Measurements from ENCODE around the gene OR8B4. TPM values are rescaled to one million over a fixed set of nuclear protein-coding genes. Genes with fewer than 3 reads are reported as not detected.
"Not testable (repeated sequence)": the region's sequence is repeated elsewhere in the genome, so short reads cannot be mapped to it uniquely, and the experiment has no call there.

The OR8B4 gene
- total and polyA plus RNA-seq, 8 donors = not detected

GRCh38 chr11:124398924-124399323, 25.7 kb downstream of the OR8B4 start, which contains the start of gene OR8B3:
OR8B3 (minus strand) TSS chr11:124399024; CDS start chr11:124397351, 1,673 bp downstream.
- Histone ChIP-seq H3K4me1 (no peaks in the 10 kb centered on the region), H3K27ac (no peak within 1 kb of the TSS), H3K36me3 (no peaks in the 10 kb centered on the region), H3K9me3 (no peaks in the 10 kb centered on the region), H3K4me3 (no peak within 1 kb of the TSS), H3K27me3 (no peaks in the 10 kb centered on the region)
- DNase-seq (no peak), ATAC-seq (no peak)
- intact Hi-C loops (cut with DNase I) = no loop called here
- TF ChIP-seq CTCF (IDR thresholded peaks at IDR 0.05) = no peak

- ATAC-seq; H3K36me3 ChIP-seq; intact Hi-C loops (cut with DNase I); H3K4me1 ChIP-seq; H3K27me3 ChIP-seq; H3K4me3 ChIP-seq; H3K27ac ChIP-seq; H3K9me3 ChIP-seq; DNase-seq: not testable (repeated sequence)
Observed at GRCh38 chr11:124396847-124397246, 27.8 kb downstream of the OR8B4 start.

- no peak for DNase-seq
- Histone ChIP-seq H3K36me3 (no peaks in the 10 kb centered on the region), H3K27ac (no peak overlapping the region), H3K4me1 (no peaks in the 10 kb centered on the region), H3K27me3 (no peaks in the 10 kb centered on the region), H3K9me3 (no peaks in the 10 kb centered on the region), H3K4me3 (no peak overlapping the region)
- intact Hi-C loops (cut with DNase I) = no loop called here
- TF ChIP-seq CTCF (IDR thresholded peaks at IDR 0.05) = no peak
- no peak for ATAC-seq
Observed at GRCh38 chr11:124394408-124394807, 30.3 kb downstream of the OR8B4 start.

- Histone ChIP-seq H3K27me3 (no peaks in the 10 kb centered on the region), H3K4me1 (no peaks in the 10 kb centered on the region), H3K4me3 (no peak within 1 kb of the TSS), H3K27ac (no peak within 1 kb of the TSS), H3K9me3 (no peaks in the 10 kb centered on the region), H3K36me3 (no peaks in the 10 kb centered on the region)
- no peak for TF ChIP-seq CTCF (IDR thresholded peaks at IDR 0.05)
- intact Hi-C loops (cut with DNase I) = no loop called here
- no peak for DNase-seq
- ATAC-seq = no peak
Observed at GRCh38 chr11:124384399-124384798, 40.3 kb downstream of the OR8B4 start, which contains the start of gene OR8B2. OR8B2 (minus strand) TSS chr11:124384499; CDS start chr11:124383343, 1,156 bp downstream.

- DNase-seq; H3K27me3 ChIP-seq; H3K4me3 ChIP-seq; H3K9me3 ChIP-seq; H3K27ac ChIP-seq; intact Hi-C loops (cut with DNase I); H3K36me3 ChIP-seq; ATAC-seq; H3K4me1 ChIP-seq: not testable (repeated sequence)
Observed at GRCh38 chr11:124382857-124383256, 41.8 kb downstream of the OR8B4 start.

- H3K4me1 ChIP-seq = no peaks in the 10 kb centered on the region
- no peak overlapping the region for H3K27ac ChIP-seq
- H3K27me3 ChIP-seq = no peaks in the 10 kb centered on the region
- ATAC-seq (no peak), DNase-seq (no peak)
- intact Hi-C loops (cut with DNase I) = no loop called here
- no peak overlapping the region for H3K4me3 ChIP-seq
- no peaks in the 10 kb centered on the region for H3K9me3 ChIP-seq
- no peaks in the 10 kb centered on the region for H3K36me3 ChIP-seq
- no peak for TF ChIP-seq CTCF (IDR thresholded peaks at IDR 0.05)
Observed at GRCh38 chr11:124380585-124380984, 44.1 kb downstream of the OR8B4 start.

Measured in left lung (tissue), 10 donors.